Naive thymus-derived CD8-positive, alpha-beta T cell (primary cell): Measurements from ENCODE around the gene MIX23. TPM values are rescaled to one million over a fixed set of nuclear protein-coding genes. Genes with fewer than 3 reads are reported as not detected.

Experiments
- ATAC-seq, 2 donors: fragments of 150-1000 bp; cut with Tn5 transposase in 1 of 2; sonication (Bioruptor Pico), chemical (Tn5 transposase) in 1 of 2; 1 replicate in 1 of 2; 2 replicates in 1 of 2; pipeline ENCODE4 v1.10.0; 2021; ENCODE audit warnings: mild to moderate bottlenecking in 2 of 2, moderate library complexity in 2 of 2
- POLR2A ChIA-PET: fragments of 350-600 bp; sonication (Branson Sonifier 250); formaldehyde crosslinking; loops from one replicate; lab custom pipeline; 2021; ENCODE audit warnings: antibody characterized with exemption; lab: Charles Lee
- DNase-seq, 10 donors: peaks; one replicate each; pipeline versions ENCODE4 v3.0.0 to v3.0.0-alpha.2; 2020 to 2022
- H3K27ac Mint-ChIP-seq, 10 donors: one replicate each; pipeline ENCODE4 v1.8.0; 2020 to 2022; ENCODE audit warnings: mild to moderate bottlenecking in 10 of 10, mixed read lengths in 10 of 10, moderate library complexity in 4 of 10, inconsistent platforms in 1 of 10
- H3K27me3 Mint-ChIP-seq, 5 donors: one replicate each; pipeline ENCODE4 v1.8.0; 2021 to 2022; ENCODE audit warnings: mixed read lengths in 5 of 5
- H3K36me3 Mint-ChIP-seq, 3 donors: one replicate each; pipeline ENCODE4 v1.8.0; 2020 to 2022; ENCODE audit warnings: mixed read lengths in 3 of 3, mild to moderate bottlenecking in 2 of 3, inconsistent platforms in 1 of 3
- H3K4me1 Mint-ChIP-seq, 4 donors: one replicate each; pipeline ENCODE4 v1.8.0; 2021 to 2022; ENCODE audit warnings: mixed read lengths in 4 of 4
- H3K4me3 Mint-ChIP-seq, 10 donors: one replicate each; pipeline ENCODE4 v1.8.0; 2020 to 2022; ENCODE audit warnings: mild to moderate bottlenecking in 10 of 10, mixed read lengths in 10 of 10, moderate library complexity in 6 of 10, inconsistent platforms in 1 of 10
- H3K9me3 Mint-ChIP-seq, 9 donors: one replicate each; pipeline ENCODE4 v1.8.0; 2020 to 2022; ENCODE audit warnings: mixed read lengths in 9 of 9, mild to moderate bottlenecking in 3 of 9, inconsistent platforms in 1 of 9, moderate library complexity in 1 of 9
- polyA plus RNA-seq, 3 donors: library from polyadenylated mRNA; unstranded; fragments of 300-500 nt; fragmentation: Illumina TruSeq; gene quantifications; one replicate each; pipeline ENCODE4 v1.2.3, GENCODE V29; 2021
- total RNA-seq, 8 experiments: library from RNA in 2 of 8; stranded (reverse) in 2 of 8; gene quantifications; one replicate each; pipeline ENCODE4 v1.2.3 and lab custom pipeline; 2021 to 2026

MIX23 gene
- total and polyA plus RNA-seq, 5 experiments from 2014 or later, result 17.1 to 35.1 (median 23.5) TPM

DNA sequence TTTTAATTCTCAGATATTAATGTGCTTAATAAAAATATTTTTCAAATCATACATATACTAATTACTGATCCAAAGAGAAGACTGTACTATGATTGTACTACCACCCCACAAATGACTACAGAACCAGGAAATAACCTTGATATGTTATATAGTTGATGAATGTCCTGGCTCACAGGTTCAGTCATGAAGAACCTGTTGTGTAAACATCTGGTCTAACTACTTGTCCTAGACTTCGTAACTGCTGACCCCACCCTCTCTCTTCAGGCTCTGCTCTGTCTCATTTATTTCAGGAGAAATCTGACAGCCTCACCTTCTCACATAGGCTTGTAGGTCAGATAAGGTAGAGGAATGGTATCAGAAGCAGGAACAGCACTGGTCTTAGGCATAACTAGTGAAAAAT, 72.7 kb downstream of the MIX23 start:
- Mint-ChIP-seq H3K27me3 (peaks cover under 1 to 3% (median 2%) of the 10 kb centered on the region in 5 donors), H3K36me3 (no peaks in the 10 kb centered on the region), H3K4me3 (no peak overlapping the region), H3K9me3 (no peaks in the 10 kb centered on the region), H3K4me1 (peaks cover 5 to 9% (median 8%) of the 10 kb centered on the region in 4 donors), H3K27ac (no peak overlapping the region)
- ATAC-seq (no peak), DNase-seq (no peak)
- POLR2A ChIA-PET, result interaction anchor here (0.6 kb wide), 1 partner anchor 204 kb away, joined by 3 read pairs; the partner anchor contains the start of gene KPNA1

Other genes with a start within 250 kb of the MIX23 start
- not detected for gene CASR, start 199.6 kb downstream of the MIX23 start, total RNA-seq
- not detected for gene CASR, start 199.6 kb downstream of the MIX23 start, polyA plus RNA-seq
- gene CSTA, start 58.0 kb downstream of the MIX23 start, total RNA-seq, result not detected
- under 1 TPM in 2 of 3 donors, not detected in 1; 0.26 to 0.29 TPM for gene CSTA, start 58.0 kb downstream of the MIX23 start, polyA plus RNA-seq
- gene FAM162A, start 951 bp upstream of the MIX23 start, total RNA-seq, result 10 to 100 TPM; 31.3 to 35.8 TPM
- gene FAM162A, start 951 bp upstream of the MIX23 start, polyA plus RNA-seq, result 100 to 1,000 TPM; 114 to 132 (median 131) TPM
- gene WDR5B, start 32.8 kb upstream of the MIX23 start, total RNA-seq, result 10 to 100 TPM; 12.3 to 12.7 TPM
- gene WDR5B, start 32.8 kb upstream of the MIX23 start, polyA plus RNA-seq, result 1 to 10 TPM; 1.2 to 2.2 (median 1.7) TPM
- 10 to 100 TPM; 74.2 to 78.2 TPM for gene KPNA1, start 131.7 kb upstream of the MIX23 start, total RNA-seq
- 10 to 100 TPM; 36.9 to 49.5 (median 41.7) TPM for gene KPNA1, start 131.7 kb upstream of the MIX23 start, polyA plus RNA-seq
- gene PARP9, start 181.1 kb upstream of the MIX23 start, total RNA-seq, result 10 to 100 TPM; 19.2 to 21.5 TPM
- gene PARP9, start 181.1 kb upstream of the MIX23 start, polyA plus RNA-seq, result 10 to 100 TPM; 18.0 to 30.8 (median 18.6) TPM
- 10 to 100 TPM; 35.1 to 40.6 TPM for gene DTX3L, start 181.1 kb upstream of the MIX23 start, total RNA-seq
- 10 to 100 TPM; 20.2 to 27.6 (median 26.3) TPM for gene DTX3L, start 181.1 kb upstream of the MIX23 start, polyA plus RNA-seq
- 10 to 100 TPM; 56.9 to 61.9 TPM for gene PARP15, start 194.4 kb upstream of the MIX23 start, total RNA-seq
- 1 to 10 TPM; 5.4 to 8.4 (median 6.9) TPM for gene PARP15, start 194.4 kb upstream of the MIX23 start, polyA plus RNA-seq